Mesendoderm (in vitro differentiated cells): ENCODE results near the gene ADAMTS17.

ENCODE experiments used
- DNase-seq: peaks from one replicate; pipeline ENCODE4 v3.0.0; 2013
- H2AK5ac ChIP-seq: 2 replicates; pipeline ENCODE4 v1.6.1; 2013; ENCODE audit warnings: low read length, inconsistent platforms
- H2BK120ac ChIP-seq: 2 replicates; pipeline ENCODE4 v1.6.1; 2013; ENCODE audit warnings: low read depth, mild to moderate bottlenecking, low read length, moderate library complexity, mixed read lengths
- H2BK15ac ChIP-seq: replicated peaks from 2 replicates; pipeline ENCODE4 v1.6.1; 2013; ENCODE audit warnings: low read depth, mild to moderate bottlenecking, moderate library complexity
- H2BK5ac ChIP-seq: 2 replicates; pipeline ENCODE4 v1.6.1; 2013; ENCODE audit warnings: low read length, inconsistent platforms
- H3K18ac ChIP-seq: 2 replicates; pipeline ENCODE4 v1.6.1; 2013; ENCODE audit warnings: mild to moderate bottlenecking, low read length, mixed read lengths
- H3K23ac ChIP-seq: one replicate; pipeline ENCODE4 v1.6.1; 2013; ENCODE audit warnings: low read length
- H3K27ac ChIP-seq: 2 replicates; pipeline ENCODE4 v1.5.1; 2013; ENCODE audit warnings: low read depth, mild to moderate bottlenecking, inconsistent platforms, low read length, moderate library complexity
- H3K27me3 ChIP-seq: 2 replicates; pipeline ENCODE4 v1.6.1; 2013; ENCODE audit warnings: low read length, control low read depth, mild to moderate bottlenecking, inconsistent platforms; ENCODE audit not compliant: insufficient read depth, poor library complexity
- H3K36me3 ChIP-seq: 2 replicates; pipeline ENCODE4 v1.6.1; 2013; ENCODE audit warnings: low read length, inconsistent platforms; ENCODE audit not compliant: control insufficient read depth, insufficient read depth
- H3K4ac ChIP-seq: one replicate; pipeline ENCODE4 v1.6.1; 2013; ENCODE audit warnings: low read depth, mild to moderate bottlenecking, low read length, moderate library complexity
- H3K4me1 ChIP-seq: 2 replicates; pipeline ENCODE4 v1.6.1; 2013; ENCODE audit warnings: low read depth, low read length, inconsistent platforms; ENCODE audit not compliant: control insufficient read depth
- H3K4me2 ChIP-seq: 2 replicates; pipeline ENCODE4 v1.6.1; 2013; ENCODE audit warnings: low read length
- H3K4me3 ChIP-seq: 2 replicates; pipeline ENCODE4 v1.5.1; 2013; ENCODE audit warnings: mild to moderate bottlenecking, low read length
- H3K56ac ChIP-seq: one replicate; pipeline ENCODE4 v1.6.1; 2013; ENCODE audit warnings: low read length
- H3K79me1 ChIP-seq: 2 replicates; pipeline ENCODE4 v1.6.1; 2013; ENCODE audit warnings: low read length, inconsistent platforms
- H3K79me2 ChIP-seq: 2 replicates; pipeline ENCODE4 v1.6.1; 2013; ENCODE audit warnings: mild to moderate bottlenecking, low read length; ENCODE audit not compliant: control insufficient read depth, insufficient read depth
- H3K9ac ChIP-seq: 2 replicates; pipeline ENCODE4 v1.6.1; 2013; ENCODE audit warnings: low read length, inconsistent platforms
- H4K5ac ChIP-seq: one replicate; pipeline ENCODE4 v1.6.1; 2013; ENCODE audit warnings: low read length
- H4K8ac ChIP-seq: one replicate; pipeline ENCODE4 v1.6.1; 2013; ENCODE audit warnings: low read depth, mild to moderate bottlenecking, control low read depth, low read length, moderate library complexity
- WGBS: extraction: QIAGEN DNeasy Blood & Tissue Kit; methylation state at CpG from one replicate; pipeline ENCODE4 v1.1.7; 2013; ENCODE audit warnings: low lambda C conversion rate, missing lambda C conversion rate; ENCODE audit not compliant: insufficient coverage; ENCODE audit errors: extremely low coverage; 5-methylcytosine and 5-hydroxymethylcytosine counted together

Gene ADAMTS17

GRCh38 chr15:100334456-100334855 lies 7.3 kb downstream of the ADAMTS17 start:
- Histone ChIP-seq H3K79me2 (no peaks in the 10 kb centered on the region), H3K27ac (no peak overlapping the region), H3K18ac (no peak overlapping the region), H3K4me3 (no peak overlapping the region), H3K4ac (no peak overlapping the region), H3K56ac (no peak overlapping the region), H4K5ac (no peak overlapping the region), H3K4me1 (peaks cover 8% of the 10 kb centered on the region), H2BK15ac (no peak overlapping the region), H3K36me3 (no peaks in the 10 kb centered on the region), H3K27me3 (no peaks in the 10 kb centered on the region), H2AK5ac (no peak overlapping the region), H3K4me2 (no peak overlapping the region), H3K9ac (no peak overlapping the region), H4K8ac (no peak overlapping the region), H2BK120ac (no peak overlapping the region), H3K79me1 (no peaks in the 10 kb centered on the region), H2BK5ac (no peak overlapping the region), H3K23ac (no peak overlapping the region)
- no CpG with 5 or more reads among the region's 19 CpGs for WGBS
- no peak for DNase-seq

DNA sequence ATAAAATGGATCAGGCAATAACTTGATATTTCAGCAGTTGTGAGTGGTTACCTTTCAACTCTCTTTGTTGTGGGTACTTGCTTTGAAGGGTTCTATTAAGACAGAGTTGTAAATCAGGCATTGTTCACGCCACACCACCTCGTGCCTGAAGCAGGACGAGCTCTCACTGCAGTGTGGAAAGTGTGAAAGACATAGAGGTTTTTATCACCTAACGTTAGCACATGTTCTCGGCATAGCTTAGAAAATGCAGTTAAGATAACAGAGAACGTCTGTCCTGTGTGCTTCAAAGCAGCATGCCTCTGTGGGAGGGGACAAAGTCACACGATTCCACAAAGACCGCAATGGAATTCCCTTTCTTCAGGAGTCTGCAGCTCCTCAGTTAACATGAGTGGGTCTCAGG lies 7.8 kb downstream of the ADAMTS17 start:
- no peak overlapping the region for H3K23ac ChIP-seq
- no peak overlapping the region for H3K4ac ChIP-seq
- no peak overlapping the region for H3K56ac ChIP-seq
- no peak overlapping the region for H3K27ac ChIP-seq
- H3K4me3 ChIP-seq: no peak overlapping the region
- no peak overlapping the region for H4K5ac ChIP-seq
- no peak overlapping the region for H2AK5ac ChIP-seq
- H2BK120ac ChIP-seq: no peak overlapping the region
- H4K8ac ChIP-seq: no peak overlapping the region
- no peak overlapping the region for H3K18ac ChIP-seq
- DNase-seq: peak; percentile 77
- no peak overlapping the region for H3K4me2 ChIP-seq
- no peaks in the 10 kb centered on the region for H3K36me3 ChIP-seq
- H3K27me3 ChIP-seq: no peaks in the 10 kb centered on the region
- no peak overlapping the region for H3K9ac ChIP-seq
- H3K79me1 ChIP-seq: no peaks in the 10 kb centered on the region
- H2BK15ac ChIP-seq: no peak overlapping the region
- no CpG with 5 or more reads among the region's 8 CpGs for WGBS
- H2BK5ac ChIP-seq: no peak overlapping the region
- H3K79me2 ChIP-seq: no peaks in the 10 kb centered on the region
- peaks cover 8% of the 10 kb centered on the region for H3K4me1 ChIP-seq

- no peak overlapping the region for H2BK5ac ChIP-seq
- no peak overlapping the region for H3K9ac ChIP-seq
- no peak overlapping the region for H2AK5ac ChIP-seq
- no peaks in the 10 kb centered on the region for H3K79me1 ChIP-seq
- DNase-seq: no peak
- no peak overlapping the region for H2BK15ac ChIP-seq
- H3K4me3 ChIP-seq: no peak overlapping the region
- no peak overlapping the region for H3K27ac ChIP-seq
- no peak overlapping the region for H4K5ac ChIP-seq
- H3K4ac ChIP-seq: no peak overlapping the region
- no peak overlapping the region for H4K8ac ChIP-seq
- no peaks in the 10 kb centered on the region for H3K79me2 ChIP-seq
- H2BK120ac ChIP-seq: no peak overlapping the region
- H3K18ac ChIP-seq: no peak overlapping the region
- peaks cover 8% of the 10 kb centered on the region for H3K4me1 ChIP-seq
- H3K36me3 ChIP-seq: no peaks in the 10 kb centered on the region
- WGBS: no CpG with 5 or more reads among the region's 7 CpGs
- H3K56ac ChIP-seq: no peak overlapping the region
- H3K4me2 ChIP-seq: no peak overlapping the region
- H3K27me3 ChIP-seq: no peaks in the 10 kb centered on the region
- H3K23ac ChIP-seq: no peak overlapping the region
These were observed 8.5 kb downstream of the ADAMTS17 start for GRCh38 chr15:100333236-100333635.

DNA sequence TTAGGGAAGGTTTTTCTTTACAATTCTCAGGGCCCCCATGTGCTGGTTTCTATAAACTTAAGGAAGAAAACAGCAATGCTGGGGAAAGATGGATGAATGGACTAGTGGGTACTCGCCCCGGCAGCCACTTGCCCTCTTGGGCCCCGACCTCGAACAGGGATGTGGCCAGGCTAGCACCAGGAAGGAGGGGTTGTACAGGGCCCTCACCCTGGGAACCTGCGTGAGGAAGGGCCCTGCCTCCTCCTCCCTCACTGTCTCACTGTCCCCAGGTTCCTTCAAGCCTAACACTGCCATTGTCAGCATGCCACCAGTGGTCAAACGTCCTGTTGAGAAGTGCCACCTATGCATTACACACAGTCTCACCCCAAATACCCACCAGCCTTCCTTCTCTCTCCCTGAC lies 9.1 kb downstream of the ADAMTS17 start:
- Histone ChIP-seq H3K4me1 (peaks cover 8% of the 10 kb centered on the region), H4K5ac (no peak overlapping the region), H2BK5ac (no peak overlapping the region), H2AK5ac (no peak overlapping the region), H3K23ac (no peak overlapping the region), H3K27me3 (no peaks in the 10 kb centered on the region), H3K56ac (no peak overlapping the region), H3K4ac (no peak overlapping the region), H2BK15ac (no peak overlapping the region), H3K27ac (no peak overlapping the region), H3K9ac (no peak overlapping the region), H3K4me3 (no peak overlapping the region), H2BK120ac (no peak overlapping the region), H3K79me1 (no peaks in the 10 kb centered on the region), H3K18ac (no peak overlapping the region), H3K4me2 (no peak overlapping the region), H4K8ac (no peak overlapping the region), H3K36me3 (no peaks in the 10 kb centered on the region), H3K79me2 (no peaks in the 10 kb centered on the region)
- WGBS: no CpG with 5 or more reads among the region's 6 CpGs
- no peak for DNase-seq

DNA sequence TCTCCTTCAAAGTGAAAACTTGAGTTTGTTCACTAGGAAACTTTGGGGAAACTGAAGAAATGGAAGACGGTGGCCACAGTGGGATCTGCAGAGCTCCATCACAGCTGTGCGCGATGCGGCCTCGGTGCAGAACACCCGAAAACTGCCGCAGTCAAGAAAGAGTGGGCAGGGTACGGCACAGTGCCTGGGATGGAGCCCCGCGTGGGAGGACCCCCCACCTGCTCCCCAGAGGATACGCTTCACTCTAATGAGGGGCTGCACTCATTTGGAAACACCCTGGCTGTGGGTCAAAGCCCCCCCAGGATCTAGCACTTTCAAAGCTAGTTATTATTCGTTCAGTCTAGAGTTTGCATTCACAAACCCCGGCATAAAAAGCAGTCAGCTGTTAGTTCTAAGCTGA lies 9.5 kb downstream of the ADAMTS17 start:
- no peak overlapping the region for H3K27ac ChIP-seq
- H2BK5ac ChIP-seq: no peak overlapping the region
- no peaks in the 10 kb centered on the region for H3K27me3 ChIP-seq
- H3K9ac ChIP-seq: no peak overlapping the region
- DNase-seq: no peak
- H3K4ac ChIP-seq: no peak overlapping the region
- H3K4me2 ChIP-seq: no peak overlapping the region
- H3K79me2 ChIP-seq: no peaks in the 10 kb centered on the region
- H4K8ac ChIP-seq: no peak overlapping the region
- no peak overlapping the region for H4K5ac ChIP-seq
- H2AK5ac ChIP-seq: no peak overlapping the region
- H3K4me3 ChIP-seq: no peak overlapping the region
- no peaks in the 10 kb centered on the region for H3K79me1 ChIP-seq
- WGBS: no CpG with 5 or more reads among the region's 13 CpGs
- H2BK15ac ChIP-seq: no peak overlapping the region
- no peak overlapping the region for H2BK120ac ChIP-seq
- H3K56ac ChIP-seq: no peak overlapping the region
- H3K23ac ChIP-seq: no peak overlapping the region
- H3K36me3 ChIP-seq: no peaks in the 10 kb centered on the region
- H3K4me1 ChIP-seq: peaks cover 8% of the 10 kb centered on the region
- H3K18ac ChIP-seq: no peak overlapping the region

DNA sequence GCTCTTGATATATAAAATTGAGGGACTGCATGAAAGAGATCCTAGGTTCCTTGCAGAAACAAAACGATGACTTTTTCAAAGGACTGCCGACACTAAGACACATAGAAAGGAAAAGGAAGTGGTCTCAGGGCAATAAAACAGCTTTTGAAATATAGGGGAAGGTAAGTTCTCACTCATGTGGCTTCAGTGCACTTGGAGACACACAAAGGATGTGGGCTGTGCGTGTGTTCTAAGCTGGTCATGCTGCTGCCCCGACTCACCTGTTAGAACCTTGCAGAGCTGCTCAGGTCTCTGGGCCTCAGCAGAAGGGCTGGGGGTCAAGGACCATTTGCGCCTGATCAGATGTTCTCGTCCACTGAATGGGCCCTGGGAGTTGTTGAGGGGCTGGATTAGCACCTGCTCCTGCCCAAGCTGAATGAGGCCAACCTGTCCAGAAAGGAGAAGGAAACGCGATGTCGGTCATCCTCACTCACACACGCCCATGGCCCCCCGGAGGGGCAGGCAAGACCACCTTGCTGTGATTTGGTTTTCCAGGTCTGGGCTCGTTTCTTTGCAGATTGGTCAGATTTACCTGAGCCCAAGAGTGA lies 11.1 kb downstream of the ADAMTS17 start:
- Histone ChIP-seq H3K56ac (no peak overlapping the region), H3K27me3 (no peaks in the 10 kb centered on the region), H2BK5ac (no peak overlapping the region), H3K4me2 (no peak overlapping the region), H3K4me1 (peaks cover 8% of the 10 kb centered on the region), H2BK15ac (no peak overlapping the region), H3K79me1 (no peaks in the 10 kb centered on the region), H3K27ac (no peak overlapping the region), H4K8ac (no peak overlapping the region), H3K79me2 (no peaks in the 10 kb centered on the region), H2BK120ac (no peak overlapping the region), H3K4me3 (no peak overlapping the region), H2AK5ac (no peak overlapping the region), H3K9ac (no peak overlapping the region), H3K4ac (no peak overlapping the region), H4K5ac (no peak overlapping the region), H3K23ac (no peak overlapping the region), H3K36me3 (no peaks in the 10 kb centered on the region), H3K18ac (no peak overlapping the region)
- WGBS: no CpG with 5 or more reads among the region's 12 CpGs
- no peak for DNase-seq
